Measurements from ENCODE around the gene CA5A.
"Not testable (repeated sequence)": the region's sequence is repeated elsewhere in the genome, so short reads cannot be mapped to it uniquely, and the experiment has no call there.

CA5A gene

DNA sequence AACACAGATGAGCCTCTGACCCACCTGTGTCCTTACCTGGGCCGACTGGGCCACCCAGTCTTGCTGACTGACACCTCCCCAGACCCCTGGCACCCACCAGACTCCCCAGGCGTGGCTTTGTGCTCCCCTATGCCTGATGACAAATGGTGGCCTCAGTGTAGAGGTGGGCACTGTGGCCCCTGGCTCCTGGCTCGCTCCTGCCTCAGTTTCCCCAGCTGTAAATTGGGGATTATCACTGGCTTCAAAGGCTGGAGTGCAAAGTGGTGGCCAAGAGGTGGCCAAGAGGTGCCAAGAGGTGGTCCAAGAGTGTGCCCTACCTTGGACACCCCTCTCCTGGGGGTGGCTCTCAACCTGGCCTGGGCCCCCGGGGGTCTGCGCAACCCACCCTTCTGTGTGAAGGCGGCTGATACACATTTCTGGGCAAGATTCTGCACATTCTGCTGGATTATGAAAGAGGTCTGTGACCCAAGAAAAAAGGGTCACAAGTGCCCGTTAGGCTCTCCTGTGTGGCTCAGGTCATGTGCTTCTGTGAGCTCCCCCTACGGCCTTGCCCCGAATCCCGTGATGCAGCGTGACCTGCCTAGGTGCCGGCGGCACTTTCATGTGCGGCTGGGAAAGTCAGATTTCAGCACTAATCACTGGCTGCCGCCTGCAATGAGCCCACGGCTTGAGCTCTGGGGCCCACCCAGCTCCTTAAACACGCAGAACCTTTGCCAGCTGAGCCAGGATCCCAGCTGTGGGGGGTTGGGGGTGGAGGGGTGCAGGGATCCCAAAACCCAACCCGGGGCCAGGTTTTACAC, 74.8 kb downstream of the CA5A start:
- not testable (repeated sequence) for H3K27ac ChIP-seq (ENCODE audit: low read depth, low read length); H2BK5ac ChIP-seq (ENCODE audit: low read length); DNase-seq; H3K4me3 ChIP-seq (ENCODE audit: low read length); H3K4ac ChIP-seq (ENCODE audit: low read depth, low read length); H3K23ac ChIP-seq (ENCODE audit: low read length); H3K4me2 ChIP-seq (ENCODE audit: low read length); H3K18ac ChIP-seq (ENCODE audit: low read length); H3K27me3 ChIP-seq (ENCODE audit: insufficient read depth, low read length, poor library complexity); H3K36me3 ChIP-seq (ENCODE audit: control insufficient read depth, insufficient read depth, low read length); H2BK120ac ChIP-seq (ENCODE audit: low read depth, low read length); H4K5ac ChIP-seq (ENCODE audit: low read length); H2AK5ac ChIP-seq (ENCODE audit: low read length); H3K56ac ChIP-seq (ENCODE audit: low read length); H3K4me1 ChIP-seq (ENCODE audit: control insufficient read depth, low read depth, low read length); H4K8ac ChIP-seq (ENCODE audit: low read depth, low read length); H3K79me1 ChIP-seq (ENCODE audit: low read length); H3K9ac ChIP-seq (ENCODE audit: low read length); H2BK15ac ChIP-seq (replicated peaks; ENCODE audit: low read depth)
- H3K79me2 ChIP-seq (ENCODE audit: control insufficient read depth, insufficient read depth, low read length): peaks cover 86% of the 10 kb centered on the region
- WGBS (ENCODE audit: extremely low coverage, insufficient coverage, low lambda C conversion rate): no CpG with 5 or more reads among the region's 18 CpGs

DNA sequence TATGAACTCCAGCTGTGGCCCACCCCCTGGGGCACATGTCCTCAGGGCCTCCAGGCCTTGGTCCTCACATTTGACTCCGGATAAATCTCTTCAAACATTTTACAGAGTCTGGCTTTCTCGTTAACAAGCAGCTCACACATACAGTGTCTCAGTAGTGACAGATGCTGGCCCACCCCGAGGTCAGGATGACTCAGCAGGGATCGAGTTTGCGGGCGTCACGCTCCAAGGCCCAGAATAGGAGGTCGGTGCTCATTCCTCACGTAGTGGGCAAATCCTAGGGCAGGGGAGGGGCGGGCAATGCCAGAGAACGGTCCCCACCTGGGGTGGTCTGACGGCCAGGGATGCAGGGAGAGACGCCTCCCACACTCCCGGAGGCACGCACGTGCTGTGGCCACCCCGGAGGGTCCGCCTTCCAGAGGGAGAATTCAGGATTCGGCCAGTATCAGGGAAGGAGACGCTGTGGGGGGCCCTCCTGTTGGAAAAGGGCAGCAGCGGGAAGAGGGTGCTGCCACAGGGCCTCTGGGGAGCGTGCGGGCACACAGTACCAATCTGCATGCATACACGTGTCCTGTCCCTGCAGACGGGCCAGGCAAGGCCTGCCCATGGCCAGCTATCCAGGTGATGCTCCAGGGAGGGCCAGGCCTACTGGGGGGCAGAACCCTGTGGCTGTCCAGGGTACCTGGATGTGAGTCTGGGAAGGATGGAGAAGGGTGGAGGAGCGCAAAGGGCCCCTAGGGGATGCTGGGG, 75.6 kb downstream of the CA5A start:
- Histone ChIP-seq H3K4me2 (ENCODE audit: low read length) (no peak overlapping the region), H3K23ac (ENCODE audit: low read length) (no peak overlapping the region), H3K79me1 (ENCODE audit: low read length) (no peaks in the 10 kb centered on the region), H3K4ac (ENCODE audit: low read depth, low read length) (no peak overlapping the region), H2BK120ac (ENCODE audit: low read depth, low read length) (no peak overlapping the region), H3K18ac (ENCODE audit: low read length) (no peak overlapping the region), H3K27me3 (ENCODE audit: insufficient read depth, low read length, poor library complexity) (no peaks in the 10 kb centered on the region), H2BK15ac (replicated peaks; ENCODE audit: low read depth) (no peak overlapping the region), H2AK5ac (ENCODE audit: low read length) (no peak overlapping the region), H3K79me2 (ENCODE audit: control insufficient read depth, insufficient read depth, low read length) (peaks cover 87% of the 10 kb centered on the region), H3K9ac (ENCODE audit: low read length) (no peak overlapping the region), H3K4me1 (ENCODE audit: control insufficient read depth, low read depth, low read length) (no peaks in the 10 kb centered on the region), H4K5ac (ENCODE audit: low read length) (no peak overlapping the region), H3K27ac (ENCODE audit: low read depth, low read length) (no peak overlapping the region), H3K4me3 (ENCODE audit: low read length) (no peak overlapping the region), H4K8ac (ENCODE audit: low read depth, low read length) (no peak overlapping the region), H2BK5ac (ENCODE audit: low read length) (no peak overlapping the region), H3K36me3 (ENCODE audit: control insufficient read depth, insufficient read depth, low read length) (peaks cover 2% of the 10 kb centered on the region), H3K56ac (ENCODE audit: low read length) (no peak overlapping the region)
- DNase-seq: no peak
- no CpG with 5 or more reads among the region's 26 CpGs for WGBS (ENCODE audit: extremely low coverage, insufficient coverage, low lambda C conversion rate)

- H3K23ac ChIP-seq (ENCODE audit: low read length); H3K9ac ChIP-seq (ENCODE audit: low read length); H3K36me3 ChIP-seq (ENCODE audit: control insufficient read depth, insufficient read depth, low read length); DNase-seq; H2BK120ac ChIP-seq (ENCODE audit: low read depth, low read length); H3K4me2 ChIP-seq (ENCODE audit: low read length); H4K8ac ChIP-seq (ENCODE audit: low read depth, low read length); H3K4ac ChIP-seq (ENCODE audit: low read depth, low read length); H2AK5ac ChIP-seq (ENCODE audit: low read length); H3K79me1 ChIP-seq (ENCODE audit: low read length); H2BK15ac ChIP-seq (replicated peaks; ENCODE audit: low read depth); H3K56ac ChIP-seq (ENCODE audit: low read length); H4K5ac ChIP-seq (ENCODE audit: low read length); H3K27me3 ChIP-seq (ENCODE audit: insufficient read depth, low read length, poor library complexity); H3K18ac ChIP-seq (ENCODE audit: low read length); H3K27ac ChIP-seq (ENCODE audit: low read depth, low read length); H3K4me1 ChIP-seq (ENCODE audit: control insufficient read depth, low read depth, low read length); H2BK5ac ChIP-seq (ENCODE audit: low read length); H3K4me3 ChIP-seq (ENCODE audit: low read length): not testable (repeated sequence)
- H3K79me2 ChIP-seq (ENCODE audit: control insufficient read depth, insufficient read depth, low read length): peaks cover 86% of the 10 kb centered on the region
- no CpG with 5 or more reads among the region's 27 CpGs for WGBS (ENCODE audit: extremely low coverage, insufficient coverage, low lambda C conversion rate)
Measured at GRCh38 chr16:87858151-87858993, 78.0 kb downstream of the CA5A start.

DNA sequence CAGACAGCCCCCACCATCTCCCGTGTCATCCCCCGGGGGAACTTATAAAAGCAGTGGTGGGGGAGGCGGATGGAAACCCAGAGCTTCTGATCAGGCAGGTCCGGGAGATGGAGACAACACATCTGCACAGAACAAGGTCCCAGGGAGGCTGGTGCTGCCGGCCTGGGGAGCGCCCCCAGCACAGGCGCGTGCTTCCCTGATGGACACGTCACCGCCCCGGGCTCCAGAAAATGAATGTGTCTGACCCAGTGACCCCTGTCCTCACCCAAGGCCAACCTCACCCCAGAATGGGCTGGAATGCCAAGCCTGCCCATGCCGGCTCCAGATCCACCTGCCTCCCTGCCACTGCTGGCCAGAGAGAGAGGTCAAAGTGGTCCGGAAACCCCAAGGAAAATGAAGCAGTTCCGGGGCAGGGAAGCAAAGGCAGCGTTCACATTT, 79.5 kb downstream of the CA5A start:
- H3K36me3 ChIP-seq (ENCODE audit: control insufficient read depth, insufficient read depth, low read length): no peaks in the 10 kb centered on the region
- H3K56ac ChIP-seq (ENCODE audit: low read length): no peak overlapping the region
- WGBS (ENCODE audit: extremely low coverage, insufficient coverage, low lambda C conversion rate): no CpG with 5 or more reads among the region's 15 CpGs
- H2AK5ac ChIP-seq (ENCODE audit: low read length): no peak overlapping the region
- no peak overlapping the region for H3K23ac ChIP-seq (ENCODE audit: low read length)
- H3K79me1 ChIP-seq (ENCODE audit: low read length): peaks cover 8% of the 10 kb centered on the region
- H3K4ac ChIP-seq (ENCODE audit: low read depth, low read length): no peak overlapping the region
- no peak overlapping the region for H4K5ac ChIP-seq (ENCODE audit: low read length)
- DNase-seq: no peak
- no peak overlapping the region for H4K8ac ChIP-seq (ENCODE audit: low read depth, low read length)
- H3K27me3 ChIP-seq (ENCODE audit: insufficient read depth, low read length, poor library complexity): no peaks in the 10 kb centered on the region
- no peak overlapping the region for H3K27ac ChIP-seq (ENCODE audit: low read depth, low read length)
- H3K4me1 ChIP-seq (ENCODE audit: control insufficient read depth, low read depth, low read length): peaks cover 9% of the 10 kb centered on the region
- no peak overlapping the region for H2BK15ac ChIP-seq (replicated peaks; ENCODE audit: low read depth)
- no peak overlapping the region for H3K18ac ChIP-seq (ENCODE audit: low read length)
- H2BK5ac ChIP-seq (ENCODE audit: low read length): no peak overlapping the region
- no peak overlapping the region for H2BK120ac ChIP-seq (ENCODE audit: low read depth, low read length)
- H3K9ac ChIP-seq (ENCODE audit: low read length): no peak overlapping the region
- no peak overlapping the region for H3K4me2 ChIP-seq (ENCODE audit: low read length)
- peaks cover 87% of the 10 kb centered on the region for H3K79me2 ChIP-seq (ENCODE audit: control insufficient read depth, insufficient read depth, low read length)
- H3K4me3 ChIP-seq (ENCODE audit: low read length): no peak overlapping the region

DNA sequence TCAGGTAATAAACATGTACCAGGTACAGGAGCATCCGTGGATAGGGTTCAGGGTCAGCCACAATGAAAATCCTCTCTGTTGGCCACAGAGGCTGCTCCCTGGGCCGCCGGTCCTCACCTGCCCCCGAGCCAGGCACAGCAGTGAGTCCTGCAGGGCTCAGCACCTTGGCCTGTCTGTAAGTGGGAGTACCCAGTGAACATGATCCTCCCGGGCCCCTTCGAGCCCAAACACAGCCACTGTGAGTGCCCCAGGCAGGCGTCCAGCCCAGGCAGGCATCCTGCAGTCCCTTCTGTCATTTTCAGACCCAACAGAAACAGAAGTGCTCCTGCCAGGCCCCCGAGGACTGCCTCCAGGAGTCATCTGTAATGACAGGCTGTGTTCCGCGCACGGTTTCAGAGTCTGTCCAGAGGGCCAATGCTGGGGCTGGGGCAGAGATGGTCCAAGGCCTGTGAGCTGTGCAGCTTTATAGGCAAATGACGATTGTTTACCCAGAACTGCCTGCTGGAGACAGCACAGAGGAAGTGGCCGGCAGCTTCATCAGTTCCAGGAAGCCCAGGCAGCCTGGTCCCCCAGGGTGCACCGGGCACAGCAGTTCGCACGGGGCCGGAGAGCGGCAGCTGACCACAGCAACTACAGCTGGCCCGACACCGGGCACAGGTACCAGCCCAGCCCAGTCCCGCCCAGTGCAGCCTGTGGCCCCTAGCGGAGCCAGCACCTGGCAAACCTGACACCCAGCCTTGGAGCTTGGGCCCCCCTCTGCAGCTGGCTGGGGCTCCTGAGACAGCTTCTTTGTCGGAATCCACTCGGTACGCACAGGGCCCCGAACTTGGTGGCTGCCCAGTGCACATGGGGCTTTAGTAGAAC, 80.2 kb downstream of the CA5A start:
- Histone ChIP-seq H4K5ac (ENCODE audit: low read length) (no peak overlapping the region), H3K23ac (ENCODE audit: low read length) (no peak overlapping the region), H3K4ac (ENCODE audit: low read depth, low read length) (no peak overlapping the region), H3K4me1 (ENCODE audit: control insufficient read depth, low read depth, low read length) (peaks cover 10% of the 10 kb centered on the region), H2BK5ac (ENCODE audit: low read length) (no peak overlapping the region), H3K27ac (ENCODE audit: low read depth, low read length) (no peak overlapping the region), H2BK120ac (ENCODE audit: low read depth, low read length) (no peak overlapping the region), H3K4me3 (ENCODE audit: low read length) (no peak overlapping the region), H3K4me2 (ENCODE audit: low read length) (no peak overlapping the region), H3K36me3 (ENCODE audit: control insufficient read depth, insufficient read depth, low read length) (peaks cover 2% of the 10 kb centered on the region), H4K8ac (ENCODE audit: low read depth, low read length) (no peak overlapping the region), H2AK5ac (ENCODE audit: low read length) (no peak overlapping the region), H2BK15ac (replicated peaks; ENCODE audit: low read depth) (no peak overlapping the region), H3K56ac (ENCODE audit: low read length) (no peak overlapping the region), H3K79me2 (ENCODE audit: control insufficient read depth, insufficient read depth, low read length) (peaks cover 83% of the 10 kb centered on the region), H3K18ac (ENCODE audit: low read length) (no peak overlapping the region), H3K27me3 (ENCODE audit: insufficient read depth, low read length, poor library complexity) (no peaks in the 10 kb centered on the region), H3K79me1 (ENCODE audit: low read length) (peaks cover 8% of the 10 kb centered on the region), H3K9ac (ENCODE audit: low read length) (no peak overlapping the region)
- WGBS (ENCODE audit: extremely low coverage, insufficient coverage, low lambda C conversion rate): no CpG with 5 or more reads among the region's 26 CpGs
- no peak for DNase-seq

All from mesendoderm (in vitro differentiated cells).